WERI-Rb-1 (cell line): Measurements from ENCODE around the gene FGF12.

Source experiments
- DNase-seq: peaks from one replicate; pipeline ENCODE4 v3.0.0-alpha.2; 2020
- H3K27ac ChIP-seq: fragments of 250-450 bp; sonication (Bioruptor Pico); 2 replicates; pipeline ENCODE4 v1.5.1; 2020; ENCODE audit warnings: mild to moderate bottlenecking, moderate library complexity
- H3K27me3 ChIP-seq: fragments of 250-450 bp; sonication (Bioruptor Pico); 2 replicates; pipeline ENCODE4 v1.5.1; 2021; ENCODE audit warnings: mild to moderate bottlenecking, low read depth, moderate library complexity; ENCODE audit not compliant: insufficient read depth, severe bottlenecking
- H3K36me3 ChIP-seq: fragments of 250-450 bp; sonication (Bioruptor Pico); 2 replicates; pipeline ENCODE4 v1.5.1; 2020; ENCODE audit warnings: mild to moderate bottlenecking, moderate library complexity
- H3K4me3 ChIP-seq: 2 replicates; pipeline ENCODE4 v1.5.1; 2011; ENCODE audit warnings: low read depth, mild to moderate bottlenecking, control low read depth, low read length
- H3K9me3 ChIP-seq: fragments of 250-450 bp; sonication (Bioruptor Pico); 2 replicates; pipeline ENCODE4 v1.5.1; 2021; ENCODE audit warnings: mild to moderate bottlenecking, moderate library complexity; ENCODE audit not compliant: severe bottlenecking
- TF ChIP-seq, protein P1 (sequence below): IDR thresholded peaks from 2 replicates; pipeline ENCODE4 v1.5.1; 2011; ENCODE audit warnings: low read depth, mild to moderate bottlenecking, control low read depth, inconsistent platforms, low read length

The FGF12 gene

DNA sequence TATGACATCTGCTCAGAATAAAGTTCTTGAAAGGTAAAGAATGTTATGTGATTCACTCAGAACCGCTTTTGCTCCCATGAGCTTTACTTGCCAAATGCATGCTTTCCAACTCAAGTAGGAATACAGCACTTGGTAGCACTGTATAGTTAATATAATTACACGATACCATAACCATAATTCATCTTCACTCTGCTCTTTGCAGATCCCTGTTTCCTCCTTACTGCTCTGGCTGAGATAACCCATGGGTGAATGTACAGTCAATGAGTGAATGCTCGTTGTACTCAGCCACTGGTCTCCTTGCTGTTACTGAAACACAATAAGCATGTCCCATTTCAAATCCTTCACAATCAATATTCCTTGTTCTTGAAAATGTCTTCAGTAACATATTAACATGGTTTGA is 550.0 kb downstream of the FGF12 start:
- no peak for DNase-seq
- TF ChIP-seq, protein P1, sequence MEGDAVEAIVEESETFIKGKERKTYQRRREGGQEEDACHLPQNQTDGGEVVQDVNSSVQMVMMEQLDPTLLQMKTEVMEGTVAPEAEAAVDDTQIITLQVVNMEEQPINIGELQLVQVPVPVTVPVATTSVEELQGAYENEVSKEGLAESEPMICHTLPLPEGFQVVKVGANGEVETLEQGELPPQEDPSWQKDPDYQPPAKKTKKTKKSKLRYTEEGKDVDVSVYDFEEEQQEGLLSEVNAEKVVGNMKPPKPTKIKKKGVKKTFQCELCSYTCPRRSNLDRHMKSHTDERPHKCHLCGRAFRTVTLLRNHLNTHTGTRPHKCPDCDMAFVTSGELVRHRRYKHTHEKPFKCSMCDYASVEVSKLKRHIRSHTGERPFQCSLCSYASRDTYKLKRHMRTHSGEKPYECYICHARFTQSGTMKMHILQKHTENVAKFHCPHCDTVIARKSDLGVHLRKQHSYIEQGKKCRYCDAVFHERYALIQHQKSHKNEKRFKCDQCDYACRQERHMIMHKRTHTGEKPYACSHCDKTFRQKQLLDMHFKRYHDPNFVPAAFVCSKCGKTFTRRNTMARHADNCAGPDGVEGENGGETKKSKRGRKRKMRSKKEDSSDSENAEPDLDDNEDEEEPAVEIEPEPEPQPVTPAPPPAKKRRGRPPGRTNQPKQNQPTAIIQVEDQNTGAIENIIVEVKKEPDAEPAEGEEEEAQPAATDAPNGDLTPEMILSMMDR = no peak

DNA sequence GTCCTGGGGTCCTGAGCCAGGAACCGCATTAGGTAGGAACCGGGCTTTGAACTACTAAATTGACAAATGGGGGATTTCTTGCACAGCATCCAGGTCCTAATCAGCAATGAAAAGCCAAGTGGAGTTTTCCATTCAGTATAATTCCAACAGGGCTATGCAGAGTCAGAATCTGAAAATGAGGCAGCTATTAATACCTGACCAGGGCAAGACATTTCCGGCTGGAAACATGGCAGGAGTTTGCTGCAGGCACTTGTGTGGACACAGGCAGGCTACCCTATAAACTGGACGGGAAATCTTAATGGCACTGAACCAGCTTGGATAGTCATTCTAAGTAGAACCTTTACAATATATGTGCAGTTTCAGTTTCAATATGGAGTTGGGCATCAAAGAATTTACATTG is 553.1 kb downstream of the FGF12 start:
- Histone ChIP-seq H3K36me3 (no peaks in the 10 kb centered on the region), H3K27ac (no peak overlapping the region), H3K9me3 (no peaks in the 10 kb centered on the region), H3K27me3 (no peaks in the 10 kb centered on the region), H3K4me3 (no peak overlapping the region)
- DNase-seq = no peak
- TF ChIP-seq, protein P1 = no peak

More for the DNA sequence above, 550.0 kb downstream of the FGF12 start:
- Histone ChIP-seq H3K27me3 (no peaks in the 10 kb centered on the region), H3K27ac (no peak overlapping the region), H3K9me3 (no peaks in the 10 kb centered on the region), H3K36me3 (no peaks in the 10 kb centered on the region), H3K4me3 (no peak overlapping the region)

DNA sequence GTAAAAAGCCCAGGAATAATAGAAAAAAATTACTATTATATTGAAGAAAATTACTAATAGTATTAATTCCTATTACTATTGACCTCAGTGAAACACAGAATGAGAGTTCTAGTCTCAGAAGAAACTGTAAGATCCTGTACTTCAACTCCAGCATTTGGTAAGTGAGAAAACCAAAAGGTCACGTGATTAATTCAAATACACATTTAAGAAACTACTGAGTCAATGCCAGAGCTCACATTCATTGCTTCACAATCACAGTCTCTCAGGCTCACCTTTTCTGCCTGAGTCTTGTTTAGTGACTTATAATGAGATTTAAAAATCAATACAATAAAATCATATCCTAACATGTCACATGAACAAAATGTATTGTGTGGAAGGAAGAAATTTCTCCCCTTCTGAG is 556.1 kb downstream of the FGF12 start:
- Histone ChIP-seq H3K27ac (no peak overlapping the region), H3K27me3 (no peaks in the 10 kb centered on the region), H3K9me3 (no peaks in the 10 kb centered on the region), H3K36me3 (no peaks in the 10 kb centered on the region), H3K4me3 (no peak overlapping the region)
- no peak for DNase-seq
- TF ChIP-seq, protein P1 = no peak

DNA sequence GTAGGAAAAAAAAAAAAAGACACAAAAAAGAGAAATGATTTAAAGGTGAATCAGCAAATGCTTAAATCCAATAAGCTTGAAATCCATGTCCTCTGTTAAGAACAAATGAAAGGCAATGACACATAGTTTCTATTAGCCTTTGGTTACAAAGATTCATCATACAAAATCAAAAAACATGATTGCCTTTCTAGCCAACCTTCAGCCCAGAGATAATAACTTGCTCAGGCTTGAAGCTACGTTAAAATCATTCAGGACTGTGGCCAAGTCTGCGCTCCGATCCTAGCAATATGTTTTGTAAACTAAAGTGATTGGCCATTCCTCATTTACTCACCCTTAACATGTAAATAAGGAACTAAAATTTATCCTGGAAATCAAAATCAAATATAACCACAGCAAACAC is 556.7 kb downstream of the FGF12 start:
- no peak for DNase-seq

DNA sequence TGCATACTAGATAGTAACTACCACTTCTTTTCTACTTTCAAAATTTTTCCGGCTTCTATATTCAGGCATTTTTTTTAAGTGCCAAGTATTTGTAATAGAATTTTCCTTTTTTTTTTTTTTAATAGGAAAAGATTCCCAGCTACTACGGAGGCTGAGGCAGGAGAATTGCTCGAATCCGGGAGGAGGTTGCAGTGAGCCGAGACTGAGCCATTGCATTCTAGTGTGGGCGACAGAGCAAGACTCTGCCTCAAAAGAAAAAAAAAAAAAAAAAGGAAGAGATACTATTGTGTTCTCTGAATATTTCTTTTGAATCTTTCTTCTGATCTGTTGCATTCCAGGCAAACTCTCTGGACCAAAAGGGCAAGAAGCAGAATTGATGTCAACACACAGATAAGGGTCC is 557.3 kb downstream of the FGF12 start:
- no peak for DNase-seq
- Histone ChIP-seq H3K27ac (no peak overlapping the region), H3K27me3 (no peaks in the 10 kb centered on the region), H3K9me3 (no peaks in the 10 kb centered on the region), H3K36me3 (no peaks in the 10 kb centered on the region), H3K4me3 (no peak overlapping the region)
- TF ChIP-seq, protein P1 = no peak

More for the DNA sequence above, 556.7 kb downstream of the FGF12 start:
- Histone ChIP-seq H3K4me3 (no peak overlapping the region), H3K27ac (no peak overlapping the region), H3K9me3 (no peaks in the 10 kb centered on the region), H3K36me3 (no peaks in the 10 kb centered on the region), H3K27me3 (no peaks in the 10 kb centered on the region)
- TF ChIP-seq, protein P1 = no peak

DNA sequence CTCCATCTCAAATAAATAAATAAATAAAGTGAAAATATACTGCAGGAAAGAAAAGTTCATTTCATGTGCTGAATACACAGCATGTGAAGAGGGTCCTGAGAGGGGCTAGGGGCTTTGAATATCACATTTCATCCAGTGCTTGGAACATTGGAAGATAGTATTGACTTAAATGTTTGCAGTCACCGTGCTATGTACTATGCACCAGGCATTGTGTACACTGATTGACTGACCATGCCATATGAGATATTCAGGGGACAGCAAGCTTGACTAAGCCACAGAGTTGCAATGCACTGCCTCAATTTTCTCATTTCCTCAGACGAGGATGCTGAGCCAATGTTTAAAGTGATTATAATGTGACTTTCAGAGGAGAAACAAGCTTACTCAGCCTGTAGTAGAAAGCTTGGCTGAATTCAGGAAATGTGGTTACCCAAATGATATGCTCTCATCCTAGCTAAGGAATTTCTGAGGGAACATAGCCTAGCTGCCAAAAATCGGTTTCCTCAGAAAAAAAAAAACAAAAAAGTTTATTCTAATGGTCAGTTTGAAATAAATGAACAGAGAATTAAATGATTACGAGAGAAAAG is 557.9 kb downstream of the FGF12 start:
- Histone ChIP-seq H3K27ac (no peak overlapping the region), H3K36me3 (no peaks in the 10 kb centered on the region), H3K27me3 (no peaks in the 10 kb centered on the region), H3K9me3 (no peaks in the 10 kb centered on the region), H3K4me3 (no peak overlapping the region)
- no peak for DNase-seq
- TF ChIP-seq, protein P1 = no peak
